Endodermal cell (in vitro differentiated cells): Measurements from ENCODE around the gene AKT3. TPM values are rescaled to one million over a fixed set of nuclear protein-coding genes. Genes with fewer than 3 reads are reported as not detected.

Experiments used
- DNase-seq: peaks from one replicate; pipeline ENCODE4 v3.0.0-alpha.2; 2017
- H3K27ac ChIP-seq: 2 replicates; pipeline ENCODE4 v1.5.1; 2013; ENCODE audit warnings: mild to moderate bottlenecking, low read depth, low read length, moderate library complexity
- H3K27me3 ChIP-seq: 2 replicates; pipeline ENCODE4 v1.6.1; 2013; ENCODE audit warnings: mild to moderate bottlenecking, low read length, moderate library complexity; ENCODE audit not compliant: insufficient read depth, control insufficient read depth, poor library complexity, severe bottlenecking
- H3K36me3 ChIP-seq: 2 replicates; pipeline ENCODE4 v1.7.0; 2013; ENCODE audit warnings: mild to moderate bottlenecking, low read length, moderate library complexity; ENCODE audit not compliant: control insufficient read depth, insufficient read depth
- H3K4me1 ChIP-seq: one replicate; pipeline ENCODE4 v1.7.0; 2013; ENCODE audit warnings: low read length; ENCODE audit not compliant: control insufficient read depth, insufficient read depth
- H3K4me3 ChIP-seq: 2 replicates; pipeline ENCODE4 v1.5.1; 2013; ENCODE audit warnings: mild to moderate bottlenecking, low read length, moderate library complexity
- H3K9ac ChIP-seq: 2 replicates; pipeline ENCODE4 v1.6.1; 2013; ENCODE audit warnings: mild to moderate bottlenecking, low read length, moderate library complexity; ENCODE audit not compliant: poor library complexity, severe bottlenecking; ENCODE audit errors: extremely low read depth
- H3K9me3 ChIP-seq: 2 replicates; pipeline ENCODE4 v1.6.1; 2013; ENCODE audit warnings: mild to moderate bottlenecking, low read length, moderate library complexity; ENCODE audit not compliant: control insufficient read depth
- H3K27ac Mint-ChIP-seq: 2 replicates; pipeline ENCODE4 v1.8.0; 2020; ENCODE audit warnings: mixed read lengths
- H3K27me3 Mint-ChIP-seq: 2 replicates; pipeline ENCODE4 v1.8.0; 2021; ENCODE audit warnings: mild to moderate bottlenecking, mixed read lengths; ENCODE audit not compliant: insufficient read depth
- H3K36me3 Mint-ChIP-seq: 2 replicates; pipeline ENCODE4 v1.8.0; 2020; ENCODE audit warnings: low read depth, mixed read lengths
- H3K4me1 Mint-ChIP-seq: 2 replicates; pipeline ENCODE4 v1.8.0; 2020; ENCODE audit warnings: mixed read lengths
- H3K4me3 Mint-ChIP-seq: 2 replicates; pipeline ENCODE4 v1.8.0; 2020; ENCODE audit warnings: mild to moderate bottlenecking, moderate library complexity, mixed read lengths
- H3K9me3 Mint-ChIP-seq: 2 replicates; pipeline ENCODE4 v1.8.0; 2020; ENCODE audit warnings: mild to moderate bottlenecking, mixed read lengths
- CTCF ChIP-seq: fragments of 200-600 bp; sonication (generic); conservative IDR thresholded peaks from 2 replicates; pipeline ENCODE4 v1.5.0; 2021; ENCODE audit warnings: antibody characterized with exemption, mild to moderate bottlenecking
- WGBS, 2 experiments: methylation state at CpG; one replicate each; pipeline versions ENCODE4 v1.1.5 to v1.1.7; 2013; ENCODE audit warnings: missing lambda C conversion rate in 2 of 2, mixed read lengths in 1 of 2; ENCODE audit not compliant: insufficient coverage in 1 of 2, insufficient read length in 1 of 2; 5-methylcytosine and 5-hydroxymethylcytosine counted together
- long read RNA-seq, 4 experiments: library from polyadenylated mRNA in 2 of 4; library from RNA in 1 of 4; library from capped mRNA in 1 of 4; stranded (forward) in 3 of 4; unstranded in 1 of 4; transcript quantifications; one replicate each; pipeline ENCODE4 v2.0.0, GENCODE V29; 2020 to 2021; ENCODE audit warnings: inconsistent platforms in 1 of 4
- polyA plus RNA-seq, 2 experiments: library from polyadenylated mRNA; stranded (reverse); fragments of 50-300 nt; gene quantifications; one replicate each; pipeline ENCODE4 v1.2.3, GENCODE V29; 2013
- total RNA-seq, 2 donors: library from RNA; stranded (reverse); fragmentation: NEBNext Ultra II Directional in 1 of 2; extraction: Animal tissue kit (Norgen Biotek cat#: 25700) in 1 of 2; gene quantifications; 2 replicates in 1 of 2; 3 replicates in 1 of 2; pipeline ENCODE4 v1.2.1, GENCODE V29; 2021

AKT3 gene
- 10 to 100 TPM; 38.2 to 49.1 TPM for total RNA-seq
- 57.5 TPM for polyA plus RNA-seq (2013, experiment 1 of 2)
- 55.3 TPM for polyA plus RNA-seq (2013, experiment 2 of 2)
- long read RNA-seq, experiment 1, full-length matches to known transcripts, result 1 of 8 reads
- long read RNA-seq, experiment 1, partial matches to known transcripts, result 5 of 8 reads
- long read RNA-seq, experiment 1, other reads (novel, unspliced or antisense), result 2 of 8 reads
- long read RNA-seq, experiment 2, full-length matches to known transcripts, result 1 of 19 reads
- long read RNA-seq, experiment 2, partial matches to known transcripts, result 5 of 19 reads
- long read RNA-seq, experiment 2, other reads (novel, unspliced or antisense), result 13 of 19 reads
- long read RNA-seq, experiment 3, partial matches to known transcripts, result 0 of 6 reads
- long read RNA-seq, experiment 3, other reads (novel, unspliced or antisense), result 6 of 6 reads
- long read RNA-seq, experiment 4, partial matches to known transcripts, result 0 of 1 reads
- long read RNA-seq, experiment 4, other reads (novel, unspliced or antisense), result 1 of 1 reads

- 0% methylated on average over 9 to 19 of the region's 32 CpGs for WGBS, 2 experiments
- TF ChIP-seq CTCF, result no peak
- Mint-ChIP-seq H3K9me3 (no peaks in the 10 kb centered on the region), H3K4me3 (peak within 1 kb of the TSS; percentile 88), H3K27ac (peak within 1 kb of the TSS; percentile 95), H3K36me3 (no peaks in the 10 kb centered on the region), H3K4me1 (peaks cover 14% of the 10 kb centered on the region), H3K27me3 (peaks cover 19% of the 10 kb centered on the region)
- Histone ChIP-seq H3K4me3 (peak within 1 kb of the TSS; percentile 95), H3K36me3 (no peaks in the 10 kb centered on the region), H3K9ac (peak within 1 kb of the TSS; percentile 81), H3K4me1 (peaks cover 5% of the 10 kb centered on the region), H3K27ac (peak within 1 kb of the TSS; percentile 97), H3K9me3 (no peaks in the 10 kb centered on the region), H3K27me3 (no peaks in the 10 kb centered on the region)
- peak; percentile 93 for DNase-seq
Observed at GRCh38 chr1:243850202-243850451, at the start of gene AKT3. Gene AKT3, minus strand, starts transcription at chr1:243850243. Its CDS starts 7,073 bp downstream, at chr1:243843170.

- Mint-ChIP-seq H3K4me3 (no peak overlapping the region), H3K36me3 (no peaks in the 10 kb centered on the region), H3K9me3 (no peaks in the 10 kb centered on the region), H3K27me3 (peaks cover 2% of the 10 kb centered on the region), H3K4me1 (no peaks in the 10 kb centered on the region), H3K27ac (no peak overlapping the region)
- H3K27me3 ChIP-seq, result peaks cover 5% of the 10 kb centered on the region
- no peak for DNase-seq
- no peaks in the 10 kb centered on the region for H3K9me3 ChIP-seq
- H3K36me3 ChIP-seq, result no peaks in the 10 kb centered on the region
- H3K4me1 ChIP-seq, result no peaks in the 10 kb centered on the region
- TF ChIP-seq CTCF, result no peak
- no peak overlapping the region for H3K9ac ChIP-seq
- WGBS, 2 experiments, result 86 to 100% methylated on average over 2 of the region's 2 CpGs
- no peak overlapping the region for H3K4me3 ChIP-seq
- H3K27ac ChIP-seq, result no peak overlapping the region
Observed at GRCh38 chr1:243898278-243898677, 48.2 kb upstream of the AKT3 start.

GRCh38 chr1:243896313-243896712 is 46.3 kb upstream of the AKT3 start:
- H3K27ac Mint-ChIP-seq, result no peak overlapping the region
- no peak for TF ChIP-seq CTCF
- no peaks in the 10 kb centered on the region for H3K27me3 Mint-ChIP-seq
- no peaks in the 10 kb centered on the region for H3K36me3 Mint-ChIP-seq
- Histone ChIP-seq H3K9me3 (no peaks in the 10 kb centered on the region), H3K4me1 (peaks cover 3% of the 10 kb centered on the region), H3K4me3 (no peak overlapping the region), H3K27me3 (peaks cover 5% of the 10 kb centered on the region), H3K9ac (no peak overlapping the region), H3K36me3 (no peaks in the 10 kb centered on the region), H3K27ac (no peak overlapping the region)
- DNase-seq, result no peak
- H3K9me3 Mint-ChIP-seq, result no peaks in the 10 kb centered on the region
- H3K4me1 Mint-ChIP-seq, result peaks cover 5% of the 10 kb centered on the region
- WGBS, 2 experiments, result 70 to 80% methylated on average over 1 to 2 of the region's 2 CpGs
- no peak overlapping the region for H3K4me3 Mint-ChIP-seq
